ENCODE results near the gene RND3.

DNA sequence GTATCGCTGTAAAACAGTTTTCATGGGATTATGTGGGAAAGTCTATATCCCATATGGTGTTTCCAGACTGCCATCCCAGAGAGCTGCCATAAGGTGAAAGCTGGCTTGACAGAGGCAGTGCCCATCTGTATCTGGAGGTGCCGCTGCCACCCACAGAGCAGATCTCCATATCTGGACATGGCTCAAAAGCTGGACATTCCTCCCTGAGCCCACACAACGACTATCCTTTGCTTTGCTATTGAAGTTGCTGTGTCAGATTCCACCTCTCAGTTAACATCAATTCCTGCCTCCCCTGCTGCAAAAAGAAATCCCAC, 55.2 kb downstream of the RND3 start:
- no peak for TF ChIP-seq POLR2AphosphoS5 (IDR thresholded peaks at IDR 0.05; ENCODE audit: low read depth, low read length)
- no peak for TF ChIP-seq POLR2A (IDR thresholded peaks at IDR 0.05; ENCODE audit: low read depth, low read length)
- TF ChIP-seq TAF1 (IDR thresholded peaks at IDR 0.05; ENCODE audit: low read depth, low read length), result no peak
- no peak for TF ChIP-seq POU2F2 (IDR thresholded peaks at IDR 0.05; ENCODE audit: low read depth, low read length)
- no peak for TF ChIP-seq SPI1 (IDR thresholded peaks at IDR 0.05; ENCODE audit: low read depth, low read length)
